Mesothelial cell of epicardium (in vitro differentiated cells): Measurements from ENCODE around the gene RNASET2. TPM values are rescaled to one million over a fixed set of nuclear protein-coding genes. Genes with fewer than 3 reads are reported as not detected.

Source experiments
- DNase-seq, 2 experiments: peaks; one replicate each; pipeline ENCODE4 v3.0.0; 2021; ENCODE audit warnings: low spot score in 2 of 2; ENCODE audit not compliant: unreplicated experiment in 2 of 2
- H3K27ac Mint-ChIP-seq: 2 replicates; pipeline ENCODE4 v1.8.0; 2021; ENCODE audit warnings: mixed read lengths
- H3K27me3 Mint-ChIP-seq: 2 replicates; pipeline ENCODE4 v1.8.0; 2021; ENCODE audit warnings: low read depth, mixed read lengths
- H3K36me3 Mint-ChIP-seq: 2 replicates; pipeline ENCODE4 v1.8.0; 2021; ENCODE audit warnings: mixed read lengths
- H3K4me1 Mint-ChIP-seq: 2 replicates; pipeline ENCODE4 v1.8.0; 2021; ENCODE audit warnings: mixed read lengths
- H3K4me3 Mint-ChIP-seq: 2 replicates; pipeline ENCODE4 v1.8.0; 2021; ENCODE audit warnings: mild to moderate bottlenecking, moderate library complexity, mixed read lengths
- H3K9me3 Mint-ChIP-seq: 2 replicates; pipeline ENCODE4 v1.8.0; 2021; ENCODE audit warnings: mixed read lengths
- total RNA-seq: library from RNA; stranded (reverse); gene quantifications from 3 replicates; pipeline ENCODE4 v1.2.1, GENCODE V29; 2021
- TF ChIP-seq, protein P1 (sequence below): fragments of 200-600 bp; sonication (generic); IDR thresholded peaks from one replicate; pipeline ENCODE4 v1.5.0; 2021; ENCODE audit warnings: antibody characterized with exemption; ENCODE audit not compliant: unreplicated experiment

RNASET2 gene
- total RNA-seq, 1 donor from 2014 or later, result 42.3 TPM

DNA sequence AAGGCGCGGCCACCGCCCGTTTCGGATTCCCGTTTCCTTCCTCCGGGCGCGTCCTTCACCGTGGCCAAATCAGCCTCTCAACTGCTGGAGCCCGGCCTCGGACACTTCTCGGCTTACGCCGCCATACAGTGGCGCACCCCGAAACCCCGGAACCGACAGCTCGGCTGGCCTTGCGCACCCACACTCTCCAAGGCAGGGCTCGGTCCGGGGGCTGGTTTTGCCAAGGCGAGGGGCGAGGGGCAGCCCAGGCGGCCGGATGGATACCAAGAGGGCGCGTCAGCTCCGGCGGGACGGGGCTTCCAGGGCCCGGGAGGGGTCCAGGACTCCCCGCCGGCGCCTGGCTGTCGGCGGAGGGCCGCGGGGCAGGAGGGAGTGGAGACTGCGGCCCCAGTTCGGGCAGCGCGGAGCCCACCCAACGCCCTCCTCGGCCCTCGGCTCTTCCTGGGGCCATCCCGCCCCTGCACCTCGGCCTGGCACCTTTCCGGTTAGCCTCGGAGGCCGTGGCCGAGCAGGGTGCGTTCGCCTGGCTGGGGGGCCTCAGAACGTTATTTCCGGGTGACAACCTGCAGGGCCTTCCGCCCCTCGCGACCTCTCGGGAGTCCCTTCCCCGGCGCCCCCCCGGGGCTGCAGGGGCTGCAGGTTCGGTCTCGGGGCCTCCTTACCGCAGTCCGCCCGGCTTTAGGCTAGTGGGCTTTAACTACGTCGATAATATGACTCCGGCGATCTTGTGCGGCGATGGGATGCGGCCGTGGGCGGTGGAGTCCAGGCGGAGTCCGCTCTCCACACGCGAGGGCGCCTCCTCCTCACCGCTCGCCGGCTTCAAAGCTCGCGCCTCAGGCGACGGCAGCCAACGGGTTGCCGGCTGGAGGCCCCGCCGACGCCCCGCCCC, 42.1 kb upstream of the RNASET2 start:
- Mint-ChIP-seq H3K36me3 (peaks cover 1% of the 10 kb centered on the region), H3K9me3 (no peaks in the 10 kb centered on the region), H3K4me3 (peak overlapping the region; percentile 87), H3K27ac (peak overlapping the region; percentile 71), H3K4me1 (peaks cover 30% of the 10 kb centered on the region), H3K27me3 (no peaks in the 10 kb centered on the region)
- DNase-seq, result peak; percentile 26 to 60
- TF ChIP-seq, protein P1, sequence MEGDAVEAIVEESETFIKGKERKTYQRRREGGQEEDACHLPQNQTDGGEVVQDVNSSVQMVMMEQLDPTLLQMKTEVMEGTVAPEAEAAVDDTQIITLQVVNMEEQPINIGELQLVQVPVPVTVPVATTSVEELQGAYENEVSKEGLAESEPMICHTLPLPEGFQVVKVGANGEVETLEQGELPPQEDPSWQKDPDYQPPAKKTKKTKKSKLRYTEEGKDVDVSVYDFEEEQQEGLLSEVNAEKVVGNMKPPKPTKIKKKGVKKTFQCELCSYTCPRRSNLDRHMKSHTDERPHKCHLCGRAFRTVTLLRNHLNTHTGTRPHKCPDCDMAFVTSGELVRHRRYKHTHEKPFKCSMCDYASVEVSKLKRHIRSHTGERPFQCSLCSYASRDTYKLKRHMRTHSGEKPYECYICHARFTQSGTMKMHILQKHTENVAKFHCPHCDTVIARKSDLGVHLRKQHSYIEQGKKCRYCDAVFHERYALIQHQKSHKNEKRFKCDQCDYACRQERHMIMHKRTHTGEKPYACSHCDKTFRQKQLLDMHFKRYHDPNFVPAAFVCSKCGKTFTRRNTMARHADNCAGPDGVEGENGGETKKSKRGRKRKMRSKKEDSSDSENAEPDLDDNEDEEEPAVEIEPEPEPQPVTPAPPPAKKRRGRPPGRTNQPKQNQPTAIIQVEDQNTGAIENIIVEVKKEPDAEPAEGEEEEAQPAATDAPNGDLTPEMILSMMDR, result no peak

DNA sequence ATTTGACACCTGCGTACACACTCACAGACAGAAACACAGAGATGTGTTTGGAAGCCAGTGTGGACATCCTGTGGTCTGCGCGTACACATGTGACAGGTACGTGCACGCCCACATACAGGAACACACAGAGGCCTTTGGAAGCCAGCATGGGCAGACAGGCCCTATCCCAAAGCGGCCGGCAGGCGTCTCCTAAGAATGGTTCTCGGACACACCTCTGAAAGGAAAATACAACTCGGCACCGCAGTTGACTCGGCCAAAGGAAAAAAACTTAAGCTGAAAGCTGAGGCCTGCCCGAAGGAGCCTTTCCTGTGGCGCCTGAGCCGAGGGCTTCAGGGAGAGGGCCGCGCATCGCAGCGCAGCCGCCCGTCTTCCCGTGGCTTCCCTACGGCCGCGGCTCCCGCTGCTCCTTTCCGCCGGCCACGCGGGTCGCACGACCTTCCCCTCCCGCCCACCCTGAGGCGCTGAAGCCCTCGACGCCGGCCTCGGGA, 41.5 kb upstream of the RNASET2 start:
- peak in 1 of 2 experiments; percentile 65 for DNase-seq

DNA sequence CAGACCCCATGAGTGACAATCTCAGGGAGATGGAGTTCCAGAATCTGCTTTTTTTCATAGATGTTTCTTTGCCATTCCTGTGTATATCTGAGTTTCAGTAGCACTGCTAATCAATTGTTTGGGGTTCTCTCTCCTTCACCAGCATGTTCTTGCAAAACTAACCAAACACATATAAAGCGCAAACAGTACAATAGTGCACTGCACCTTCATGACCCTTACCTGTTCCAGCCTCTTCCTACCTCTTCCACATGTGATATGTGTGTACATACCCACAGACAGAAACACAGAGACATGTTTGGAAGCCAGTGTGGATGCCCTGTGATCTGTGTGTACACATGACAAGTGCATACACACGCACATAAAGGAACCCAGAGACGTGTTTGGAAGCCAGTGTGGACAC, 41.0 kb upstream of the RNASET2 start:
- no peak for DNase-seq
- Mint-ChIP-seq H3K4me1 (peaks cover 30% of the 10 kb centered on the region), H3K27me3 (no peaks in the 10 kb centered on the region), H3K36me3 (peaks cover 1% of the 10 kb centered on the region), H3K27ac (peak overlapping the region; percentile 0), H3K4me3 (peak overlapping the region; percentile 87), H3K9me3 (peaks cover 2% of the 10 kb centered on the region)
- TF ChIP-seq, protein P1, result no peak

More for the DNA sequence above, 41.5 kb upstream of the RNASET2 start:
- H3K27me3 Mint-ChIP-seq, result no peaks in the 10 kb centered on the region
- H3K4me3 Mint-ChIP-seq, result peak overlapping the region; percentile 87
- peaks cover 30% of the 10 kb centered on the region for H3K4me1 Mint-ChIP-seq
- H3K36me3 Mint-ChIP-seq, result peaks cover 1% of the 10 kb centered on the region
- peak overlapping the region; percentile 0 for H3K27ac Mint-ChIP-seq
- no peaks in the 10 kb centered on the region for H3K9me3 Mint-ChIP-seq
- TF ChIP-seq, protein P1, result no peak

DNA sequence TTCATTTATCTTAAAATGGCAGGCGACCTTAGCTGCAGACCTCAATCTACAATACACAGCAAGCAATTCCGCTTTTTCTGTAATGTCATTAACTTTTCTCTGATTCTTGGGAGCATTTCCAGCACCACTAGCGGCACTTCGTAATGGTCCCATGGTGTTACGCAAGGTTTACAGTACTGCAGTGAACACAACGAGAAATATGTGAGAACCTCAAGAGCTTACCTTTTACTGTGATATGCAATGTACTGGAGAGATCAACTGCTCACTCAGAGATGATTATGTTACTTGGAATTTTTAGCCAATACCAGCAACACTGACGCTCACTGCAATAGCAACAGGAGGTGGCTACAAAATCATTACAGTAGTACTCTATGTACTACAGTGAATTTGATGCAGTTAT, 40.1 kb upstream of the RNASET2 start:
- TF ChIP-seq, protein P1, result no peak
- H3K4me1 Mint-ChIP-seq, result peaks cover 25% of the 10 kb centered on the region
- no peak for DNase-seq

DNA sequence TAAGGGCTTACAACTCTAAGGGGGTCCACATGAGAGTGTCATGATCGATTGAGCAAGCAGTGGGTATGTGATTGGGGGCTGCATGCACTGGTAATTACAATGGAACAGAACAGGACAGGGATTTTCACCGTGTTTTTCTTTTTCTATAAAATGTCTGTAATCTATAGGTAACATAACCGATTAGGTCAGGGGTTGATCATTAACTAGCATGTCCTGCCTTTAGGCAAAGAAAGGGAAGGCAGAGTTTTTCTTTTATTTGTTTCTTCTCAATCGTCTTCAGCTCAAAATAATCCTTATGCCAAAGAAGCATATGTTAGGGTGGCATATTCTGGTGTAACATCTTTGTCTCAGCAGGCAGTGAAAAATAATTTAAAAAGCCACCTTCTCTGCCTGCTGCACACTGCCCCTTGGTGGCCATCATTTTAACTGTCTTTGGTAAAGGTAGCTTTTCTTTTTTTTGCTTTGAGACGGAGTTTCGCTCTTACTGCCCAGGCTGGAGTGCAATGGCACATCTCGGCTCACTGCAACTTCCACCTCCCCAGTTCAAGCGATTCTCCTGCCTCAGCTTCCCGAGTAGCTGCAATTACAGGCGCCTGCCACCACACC, 33.2 kb upstream of the RNASET2 start:
- Mint-ChIP-seq H3K27ac (peak overlapping the region; percentile 88), H3K4me3 (no peak overlapping the region)
- TF ChIP-seq, protein P1, result no peak

More for the DNA sequence above, 40.1 kb upstream of the RNASET2 start:
- Mint-ChIP-seq H3K9me3 (peaks cover 6% of the 10 kb centered on the region), H3K4me3 (no peak overlapping the region), H3K27ac (no peak overlapping the region), H3K36me3 (peaks cover 1% of the 10 kb centered on the region), H3K27me3 (no peaks in the 10 kb centered on the region)

More for the DNA sequence above, 33.2 kb upstream of the RNASET2 start:
- Mint-ChIP-seq H3K36me3 (no peaks in the 10 kb centered on the region), H3K27me3 (no peaks in the 10 kb centered on the region), H3K9me3 (peaks cover 6% of the 10 kb centered on the region), H3K4me1 (peaks cover 26% of the 10 kb centered on the region)
- no peak for DNase-seq
